Duodenal mucosa (tissue), 2 donors: ENCODE measurements around the gene COQ8B.
"Not testable (repeated sequence)": the region's sequence is repeated elsewhere in the genome, so short reads cannot be mapped to it uniquely, and the experiment has no call there.

Experiments
- H3K27ac ChIP-seq: one replicate; pipeline ENCODE4 v1.7.0; 2013; ENCODE audit warnings: low read depth, low read length
- H3K27me3 ChIP-seq, 2 donors: one replicate each; pipeline ENCODE4 v1.7.0; 2013; ENCODE audit warnings: low read length in 2 of 2, control low read depth in 1 of 2; ENCODE audit not compliant: insufficient read depth in 2 of 2, control insufficient read depth in 1 of 2
- H3K36me3 ChIP-seq, 2 donors: one replicate each; pipeline ENCODE4 v1.7.0; 2013; ENCODE audit warnings: low read length in 2 of 2, control low read depth in 1 of 2; ENCODE audit not compliant: insufficient read depth in 2 of 2, control insufficient read depth in 1 of 2
- H3K4me1 ChIP-seq, 2 donors: one replicate each; pipeline ENCODE4 v1.7.0; 2013; ENCODE audit warnings: low read length in 2 of 2, control low read depth in 1 of 2; ENCODE audit not compliant: insufficient read depth in 2 of 2, control insufficient read depth in 1 of 2
- H3K4me3 ChIP-seq, 2 donors: one replicate each; pipeline ENCODE4 v1.7.0; 2013; ENCODE audit warnings: low read length in 2 of 2, low read depth in 1 of 2
- H3K9ac ChIP-seq, 2 donors: one replicate each; pipeline ENCODE4 v1.7.0; 2013; ENCODE audit warnings: low read length in 2 of 2, low read depth in 1 of 2
- H3K9me3 ChIP-seq, 2 donors: one replicate each; pipeline ENCODE4 v1.7.0; 2013; ENCODE audit warnings: low read length in 2 of 2, control low read depth in 1 of 2; ENCODE audit not compliant: control insufficient read depth in 1 of 2

Gene COQ8B

DNA sequence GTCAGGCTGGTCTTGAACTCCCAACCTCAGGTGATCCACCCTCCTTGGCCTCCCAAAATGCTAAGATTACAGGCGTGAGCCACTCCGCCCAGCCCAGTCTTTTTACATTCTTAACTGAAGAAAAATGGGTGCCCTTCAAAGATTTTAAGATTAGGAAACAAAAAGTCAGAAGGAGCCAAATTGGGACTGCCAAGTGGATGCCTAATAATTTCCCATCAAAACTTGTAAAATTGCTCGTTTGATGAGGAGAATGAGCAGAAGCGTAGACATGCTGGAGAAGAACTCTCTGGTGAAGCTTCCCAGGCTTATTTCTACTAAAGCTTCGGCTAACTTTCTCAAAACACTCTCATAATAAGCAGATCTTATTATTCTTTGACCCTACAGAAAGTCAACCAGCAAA lies 57.6 kb downstream of the COQ8B start:
- H3K27ac ChIP-seq: no peak overlapping the region
- no peaks in the 10 kb centered on the region for H3K9me3 ChIP-seq
- no peaks in the 10 kb centered on the region for H3K36me3 ChIP-seq
- peaks cover 0 to 7% of the 10 kb centered on the region in 2 donors for H3K4me1 ChIP-seq
- no peak overlapping the region for H3K9ac ChIP-seq
- no peaks in the 10 kb centered on the region for H3K27me3 ChIP-seq
- H3K4me3 ChIP-seq: no peak overlapping the region

DNA sequence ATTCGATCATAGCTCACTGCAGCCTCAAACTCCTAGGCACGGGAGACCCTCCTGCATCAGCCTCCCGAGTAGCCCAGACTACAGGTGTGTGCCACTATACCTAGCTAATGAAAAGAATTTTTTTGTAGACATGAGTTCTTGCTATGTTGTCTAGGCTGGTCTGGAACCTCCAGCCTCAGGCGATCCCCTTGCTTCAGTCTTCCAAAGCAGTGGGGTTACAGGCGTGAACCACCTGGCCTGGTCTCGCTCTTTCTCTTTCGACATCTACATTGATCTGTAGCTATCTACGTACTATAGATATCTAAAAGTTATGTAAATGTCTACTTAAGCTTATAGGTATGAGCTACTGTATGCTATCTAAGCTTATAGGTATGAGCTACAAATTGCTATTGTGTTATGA lies 58.7 kb downstream of the COQ8B start:
- H3K27ac ChIP-seq: no peak overlapping the region
- H3K4me1 ChIP-seq: no peaks in the 10 kb centered on the region
- H3K4me3 ChIP-seq: no peak overlapping the region
- no peaks in the 10 kb centered on the region for H3K27me3 ChIP-seq
- no peak overlapping the region for H3K9ac ChIP-seq
- H3K9me3 ChIP-seq: no peaks in the 10 kb centered on the region
- no peaks in the 10 kb centered on the region for H3K36me3 ChIP-seq

DNA sequence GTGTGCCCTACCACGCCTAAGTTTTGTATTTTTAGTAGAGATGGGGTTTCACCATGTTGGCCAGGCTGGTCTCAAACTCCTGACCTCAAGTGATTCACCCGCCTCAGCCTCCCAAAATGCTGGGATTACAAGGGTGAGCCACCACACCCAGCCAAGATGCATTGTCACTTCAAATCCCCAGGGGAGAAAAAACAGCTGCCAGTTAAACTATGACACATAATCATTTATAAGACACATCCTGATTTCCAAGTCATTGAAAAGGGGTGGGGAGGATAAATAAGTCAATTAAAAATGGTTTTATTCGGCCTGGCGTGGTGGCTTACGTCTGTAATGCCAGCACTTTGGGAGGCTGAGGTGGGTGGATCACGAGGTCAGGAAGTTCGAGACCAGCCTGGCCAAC lies 61.0 kb downstream of the COQ8B start:
- H3K4me3 ChIP-seq, H3K27ac ChIP-seq, H3K9ac ChIP-seq, H3K27me3 ChIP-seq, H3K9me3 ChIP-seq, H3K4me1 ChIP-seq, H3K36me3 ChIP-seq: not testable (repeated sequence)

DNA sequence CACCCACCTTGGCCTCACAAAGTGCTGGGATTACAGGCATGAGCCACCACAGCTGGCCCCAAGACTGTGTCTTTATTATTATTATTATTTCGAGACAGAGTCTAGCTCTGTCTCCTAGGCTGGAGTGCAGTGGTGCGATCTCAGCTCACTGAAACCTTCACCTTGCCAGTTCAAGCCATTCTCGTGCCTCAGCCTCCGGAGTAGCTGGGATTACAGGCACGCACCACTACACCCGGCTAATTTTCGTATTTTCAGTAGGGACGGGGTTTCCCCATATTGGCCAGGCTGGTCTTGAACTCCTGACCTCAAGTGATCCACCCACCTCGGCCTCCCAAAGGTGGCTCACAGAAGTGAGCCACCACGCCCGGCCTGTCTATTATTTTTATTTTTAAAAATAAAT lies 64.4 kb downstream of the COQ8B start:
- not testable (repeated sequence) for H3K27ac ChIP-seq, H3K4me3 ChIP-seq, H3K27me3 ChIP-seq, H3K9ac ChIP-seq, H3K9me3 ChIP-seq, H3K4me1 ChIP-seq, H3K36me3 ChIP-seq

DNA sequence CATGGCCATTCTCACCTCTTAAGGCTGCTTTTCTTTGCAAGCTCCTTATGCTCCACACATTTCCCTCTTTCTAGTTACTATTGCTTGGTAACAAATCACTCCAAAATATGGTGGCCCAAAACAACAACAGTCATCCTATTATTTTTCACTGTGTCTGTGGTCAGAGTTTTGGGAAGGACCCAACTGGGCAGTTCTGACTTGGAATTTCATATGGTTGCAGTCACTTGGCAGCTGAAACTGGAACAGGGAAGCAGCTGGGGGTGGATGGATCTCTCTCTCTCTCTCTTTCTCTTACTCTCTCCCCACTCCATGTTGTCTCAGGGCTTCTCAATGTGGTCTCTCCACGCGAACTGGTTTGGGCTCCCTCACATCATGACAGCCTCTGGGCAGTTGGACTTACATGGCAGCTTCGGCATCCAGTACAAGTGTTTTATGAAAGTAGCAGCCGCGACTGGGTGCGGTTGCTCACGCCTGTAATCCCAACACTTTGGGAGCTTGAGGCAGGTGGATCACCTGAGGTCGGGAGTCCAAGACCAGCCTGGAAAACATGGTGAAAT lies 65.9 kb downstream of the COQ8B start:
- peaks cover 0 to 3% of the 10 kb centered on the region in 2 donors for H3K4me1 ChIP-seq
- H3K9ac ChIP-seq: no peak overlapping the region
- H3K4me3 ChIP-seq: no peak overlapping the region
- H3K27ac ChIP-seq: no peak overlapping the region
- H3K27me3 ChIP-seq: no peaks in the 10 kb centered on the region
- H3K9me3 ChIP-seq: no peaks in the 10 kb centered on the region
- no peaks in the 10 kb centered on the region for H3K36me3 ChIP-seq

GRCh38 chr19:40649903-40650675 lies 66.6 kb downstream of the COQ8B start:
- H3K4me3 ChIP-seq, H3K36me3 ChIP-seq, H3K4me1 ChIP-seq, H3K9ac ChIP-seq, H3K27ac ChIP-seq, H3K9me3 ChIP-seq, H3K27me3 ChIP-seq: not testable (repeated sequence)

DNA sequence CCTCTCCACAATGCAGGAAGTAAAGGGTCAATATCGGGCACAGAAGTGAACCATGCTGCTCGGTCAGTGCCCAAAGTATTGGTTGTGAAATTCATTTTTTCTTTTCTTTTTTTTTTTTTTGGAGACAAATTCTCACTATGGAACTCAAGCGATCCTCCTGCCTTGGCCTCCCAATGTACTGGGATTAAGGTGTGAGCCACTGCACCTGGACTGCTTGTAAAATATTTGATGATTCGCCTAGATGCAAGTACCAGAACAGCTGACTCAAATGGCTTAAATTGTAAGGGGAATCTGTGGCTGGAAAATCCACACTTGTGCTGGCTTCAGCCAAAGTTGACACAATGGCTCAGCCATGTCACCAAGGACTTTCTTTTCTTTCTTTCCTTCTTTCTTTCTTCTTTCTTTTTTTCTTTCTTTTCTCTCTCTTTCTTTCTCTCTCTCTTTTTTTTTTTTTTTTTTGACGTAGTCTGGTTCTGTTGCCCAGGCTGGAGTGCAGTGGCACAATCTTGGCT lies 69.9 kb downstream of the COQ8B start:
- peak overlapping the region in 1 of 2 donors; percentile 1 for H3K4me3 ChIP-seq
- H3K36me3 ChIP-seq: no peaks in the 10 kb centered on the region
- peaks cover 0 to 3% of the 10 kb centered on the region in 2 donors for H3K4me1 ChIP-seq
- no peaks in the 10 kb centered on the region for H3K9me3 ChIP-seq
- H3K9ac ChIP-seq: no peak overlapping the region
- H3K27ac ChIP-seq: peak overlapping the region; percentile 13
- H3K27me3 ChIP-seq: no peaks in the 10 kb centered on the region

DNA sequence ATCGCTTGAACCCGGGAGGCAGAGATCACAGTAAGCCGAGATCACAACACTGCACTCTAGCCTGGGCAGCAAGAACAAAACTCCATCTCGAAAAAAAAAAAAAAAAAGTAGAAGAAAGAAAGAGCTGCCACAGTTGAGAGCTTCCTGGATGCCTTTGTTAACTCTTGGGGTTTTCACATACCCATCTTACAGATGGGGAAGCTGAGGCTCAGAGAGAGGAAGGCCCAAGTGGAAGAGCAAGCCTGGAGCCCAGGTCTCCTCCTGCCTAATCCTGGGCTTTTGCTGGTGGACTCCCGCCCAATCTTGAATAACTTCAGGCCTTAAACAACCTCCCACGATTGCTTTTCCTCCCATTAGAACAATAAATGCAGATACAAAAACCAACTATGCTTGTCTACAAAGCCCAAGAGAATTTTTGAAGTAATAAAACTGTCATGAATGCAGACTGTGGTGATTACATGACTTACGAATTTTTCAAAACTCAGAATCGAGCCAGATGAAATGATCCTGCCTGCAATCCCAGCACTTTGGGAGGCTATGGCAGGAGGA lies 73.9 kb downstream of the COQ8B start:
- Histone ChIP-seq H3K4me1 (peaks cover 0 to 7% of the 10 kb centered on the region in 2 donors), H3K9me3 (no peaks in the 10 kb centered on the region), H3K9ac (no peak overlapping the region), H3K27me3 (no peaks in the 10 kb centered on the region), H3K36me3 (no peaks in the 10 kb centered on the region), H3K27ac (no peak overlapping the region), H3K4me3 (no peak overlapping the region)

DNA sequence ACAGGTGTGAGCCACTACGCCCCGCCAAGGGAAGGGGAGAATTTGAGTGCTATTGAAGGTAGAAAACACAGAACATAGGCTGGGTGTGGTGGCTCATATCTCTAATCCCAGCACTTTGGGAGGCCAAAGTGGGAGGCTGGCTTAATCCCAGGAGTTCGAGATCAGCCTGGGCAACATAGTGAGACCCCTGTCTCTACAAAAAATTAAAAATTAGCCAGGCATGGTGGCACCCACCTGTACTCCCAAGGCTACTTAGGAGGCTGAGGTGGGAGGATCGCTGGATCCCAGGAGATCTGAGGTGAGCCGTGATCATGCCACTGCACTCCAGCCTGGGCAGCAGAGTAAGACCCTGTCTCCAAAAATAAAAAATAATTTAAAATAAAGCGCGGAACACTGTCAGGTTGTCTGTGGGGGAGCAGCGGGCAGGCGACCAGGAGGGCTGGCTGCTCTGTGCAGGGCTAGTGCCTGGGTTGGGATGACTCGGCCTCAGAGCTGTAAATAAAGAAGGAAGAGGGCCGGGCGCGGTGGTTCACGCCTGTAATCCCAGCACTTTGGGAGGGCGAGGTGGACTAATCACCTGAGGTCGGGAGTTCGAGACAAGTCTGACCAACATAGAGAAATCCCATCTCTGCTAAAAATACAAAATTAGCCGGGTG lies 74.5 kb downstream of the COQ8B start:
- H3K36me3 ChIP-seq: no peaks in the 10 kb centered on the region
- peaks cover 0 to 7% of the 10 kb centered on the region in 2 donors for H3K4me1 ChIP-seq
- H3K27me3 ChIP-seq: no peaks in the 10 kb centered on the region
- H3K27ac ChIP-seq: no peak overlapping the region
- no peak overlapping the region for H3K4me3 ChIP-seq
- H3K9ac ChIP-seq: no peak overlapping the region
- H3K9me3 ChIP-seq: no peaks in the 10 kb centered on the region
